Neuronal stem cell (in vitro differentiated cells): ENCODE results near the gene AURKB.
"Not testable (repeated sequence)": the region's sequence is repeated elsewhere in the genome, so short reads cannot be mapped to it uniquely, and the experiment has no call there.

Experiments
- DNase-seq: peaks from one replicate; pipeline ENCODE4 v3.0.0-alpha.2; 2013; ENCODE audit warnings: low spot score
- H2AFZ ChIP-seq: one replicate; pipeline ENCODE4 v1.6.1; 2013; ENCODE audit warnings: mild to moderate bottlenecking, low read length, inconsistent platforms
- H2AK5ac ChIP-seq: 2 replicates; pipeline ENCODE4 v1.6.1; 2013; ENCODE audit warnings: low read depth, mild to moderate bottlenecking, inconsistent platforms, low read length, moderate library complexity, mixed read lengths
- H2BK120ac ChIP-seq: 2 replicates; pipeline ENCODE4 v1.6.1; 2013; ENCODE audit warnings: low read depth, mild to moderate bottlenecking, inconsistent platforms, low read length, moderate library complexity, mixed read lengths
- H2BK12ac ChIP-seq: one replicate; pipeline ENCODE4 v1.6.1; 2013; ENCODE audit warnings: low read length, inconsistent platforms
- H2BK15ac ChIP-seq: 2 replicates; pipeline ENCODE4 v1.6.1; 2013; ENCODE audit warnings: mild to moderate bottlenecking, low read length, inconsistent platforms, mixed read lengths
- H2BK5ac ChIP-seq: one replicate; pipeline ENCODE4 v1.6.1; 2013; ENCODE audit warnings: inconsistent platforms, mild to moderate bottlenecking, low read length, moderate library complexity
- H3K14ac ChIP-seq: one replicate; pipeline ENCODE4 v1.6.1; 2013; ENCODE audit warnings: low read length, inconsistent platforms
- H3K18ac ChIP-seq: 2 replicates; pipeline ENCODE4 v1.6.1; 2013; ENCODE audit warnings: low read length, inconsistent platforms
- H3K23ac ChIP-seq: 2 replicates; pipeline ENCODE4 v1.6.1; 2013; ENCODE audit warnings: low read depth, mild to moderate bottlenecking, mixed read lengths, low read length, inconsistent platforms; ENCODE audit not compliant: poor library complexity
- H3K27ac ChIP-seq: replicated peaks from 3 replicates; pipeline ENCODE4 v1.5.1; 2013; ENCODE audit warnings: low read length, inconsistent platforms
- H3K27me3 ChIP-seq, 3 experiments: 2 replicates each; pipeline ENCODE4 v1.6.1; 2013; ENCODE audit warnings: low read length in 3 of 3, mild to moderate bottlenecking in 2 of 3, inconsistent platforms in 1 of 3, low read depth in 1 of 3, mixed read lengths in 1 of 3, moderate library complexity in 1 of 3; ENCODE audit not compliant: control insufficient read depth in 3 of 3, insufficient read depth in 3 of 3
- H3K36me3 ChIP-seq, 2 donors: replicated peaks in 1 of 2; 2 replicates each; pipeline ENCODE4 v1.6.1; 2013; ENCODE audit warnings: low read length in 2 of 2; ENCODE audit not compliant: control insufficient read depth in 2 of 2, insufficient read depth in 2 of 2
- H3K4ac ChIP-seq: 2 replicates; pipeline ENCODE4 v1.6.1; 2013; ENCODE audit warnings: inconsistent platforms, mild to moderate bottlenecking, low read length, moderate library complexity
- H3K4me1 ChIP-seq, 2 donors: 1 replicate in 1 of 2; 2 replicates in 1 of 2; pipeline ENCODE4 v1.6.1; 2013; ENCODE audit warnings: low read length in 2 of 2, low read depth in 1 of 2; ENCODE audit not compliant: control insufficient read depth in 2 of 2, insufficient read depth in 1 of 2
- H3K4me2 ChIP-seq: one replicate; pipeline ENCODE4 v1.6.1; 2013; ENCODE audit warnings: mild to moderate bottlenecking, low read length, inconsistent platforms; ENCODE audit not compliant: insufficient read depth, poor library complexity, severe bottlenecking
- H3K4me3 ChIP-seq, 2 donors: 2 replicates each; pipeline ENCODE4 v1.5.1; 2013; ENCODE audit warnings: low read length in 2 of 2, mild to moderate bottlenecking in 2 of 2, inconsistent platforms in 1 of 2, moderate library complexity in 1 of 2
- H3K79me1 ChIP-seq: one replicate; pipeline ENCODE4 v1.6.1; 2013; ENCODE audit warnings: low read depth, mild to moderate bottlenecking, inconsistent platforms, low read length, moderate library complexity
- H3K9ac ChIP-seq: one replicate; pipeline ENCODE4 v1.6.1; 2013; ENCODE audit warnings: mild to moderate bottlenecking, low read depth, low read length, inconsistent platforms; ENCODE audit not compliant: poor library complexity
- H3K9me3 ChIP-seq, 2 donors: replicated peaks in 1 of 2; 2 replicates each; pipeline versions ENCODE3 to v1.6.1; 2013; ENCODE audit warnings: low read length in 2 of 2, mild to moderate bottlenecking in 2 of 2, inconsistent platforms in 1 of 2, low read depth in 1 of 2, mixed read lengths in 1 of 2, moderate library complexity in 1 of 2; ENCODE audit not compliant: control insufficient read depth in 2 of 2, insufficient read depth in 1 of 2
- H4K8ac ChIP-seq: one replicate; pipeline ENCODE4 v1.6.1; 2013; ENCODE audit warnings: low read depth, mild to moderate bottlenecking, inconsistent platforms, low read length, moderate library complexity
- H4K91ac ChIP-seq: one replicate; pipeline ENCODE4 v1.6.1; 2013; ENCODE audit warnings: low read length, low read depth, mild to moderate bottlenecking, inconsistent platforms; ENCODE audit not compliant: poor library complexity
- WGBS, 2 donors: extraction: QIAGEN DNeasy Blood & Tissue Kit; methylation state at CpG; one replicate each; pipeline ENCODE4 v1.1.7; 2013; ENCODE audit warnings: missing lambda C conversion rate in 2 of 2, mixed read lengths in 1 of 2; ENCODE audit not compliant: insufficient read length in 2 of 2, insufficient replicate concordance in 1 of 2; ENCODE audit errors: extremely low coverage in 2 of 2; 5-methylcytosine and 5-hydroxymethylcytosine counted together

Gene AURKB

DNA sequence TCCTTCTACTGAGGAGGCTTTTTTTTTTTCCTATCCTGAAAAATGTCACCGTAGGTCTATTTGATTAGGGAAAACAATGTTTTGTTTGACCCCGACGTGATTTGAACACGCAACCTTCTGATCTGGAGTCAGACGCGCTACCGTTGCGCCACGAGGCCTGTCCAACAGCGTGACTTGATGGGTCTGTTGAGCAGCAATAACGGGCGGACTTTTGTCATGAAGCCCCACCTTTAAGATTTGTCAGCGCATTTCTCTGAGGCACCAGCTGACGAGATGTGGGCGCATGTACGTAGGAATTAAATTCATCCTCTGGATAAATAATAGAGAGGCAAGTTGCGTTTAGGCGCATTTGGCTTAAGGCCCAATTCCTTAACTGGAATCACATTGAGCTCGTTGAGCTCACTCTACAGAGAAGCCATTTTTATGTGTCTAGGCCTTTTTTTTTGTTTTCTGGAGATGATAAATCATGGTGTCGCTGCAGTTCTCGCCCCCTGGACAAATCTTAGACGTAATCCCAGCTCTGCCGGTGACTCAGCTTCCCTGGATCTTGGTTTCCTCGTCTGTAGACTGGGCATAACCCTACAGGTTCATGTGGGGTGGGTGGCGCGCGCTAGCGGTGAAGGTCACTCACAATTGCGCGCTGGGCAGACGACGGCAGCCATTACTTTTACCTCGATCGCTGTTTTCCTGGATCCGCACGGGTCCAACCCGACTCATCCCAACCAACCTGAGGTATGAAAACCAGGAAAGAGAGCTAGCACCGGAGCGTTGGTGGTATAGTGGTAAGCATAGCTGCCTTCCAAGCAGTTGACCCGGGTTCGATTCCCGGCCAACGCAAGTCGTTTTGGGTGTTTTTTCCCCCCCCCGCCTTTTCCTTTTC is 10.6 kb upstream of the AURKB start:
- Histone ChIP-seq H2BK120ac (no peak overlapping the region), H4K91ac (no peak overlapping the region), H2BK12ac (no peak overlapping the region), H3K4me1 (peaks cover 4 to 8% of the 10 kb centered on the region in 2 donors), H2AK5ac (no peak overlapping the region), H2BK5ac (peak overlapping the region; percentile 85), H3K9me3 (no peaks in the 10 kb centered on the region), H2AFZ (peak overlapping the region; percentile 94), H3K9ac (peak overlapping the region; percentile 79), H3K4ac (no peak overlapping the region), H3K36me3 (no peaks in the 10 kb centered on the region), H3K27ac (peak overlapping the region; percentile 68), H3K23ac (peak overlapping the region; percentile 52), H3K4me2 (peak overlapping the region; percentile 70), H3K18ac (peak overlapping the region; percentile 77), H3K79me1 (no peaks in the 10 kb centered on the region), H3K27me3 (no peaks in the 10 kb centered on the region), H3K4me3 (peak overlapping the region; percentile 70 to 92), H3K14ac (no peak overlapping the region), H4K8ac (no peak overlapping the region), H2BK15ac (no peak overlapping the region)
- WGBS, 2 donors: no CpG with 5 or more reads among the region's 45 CpGs
- DNase-seq: peak; percentile 97

DNA sequence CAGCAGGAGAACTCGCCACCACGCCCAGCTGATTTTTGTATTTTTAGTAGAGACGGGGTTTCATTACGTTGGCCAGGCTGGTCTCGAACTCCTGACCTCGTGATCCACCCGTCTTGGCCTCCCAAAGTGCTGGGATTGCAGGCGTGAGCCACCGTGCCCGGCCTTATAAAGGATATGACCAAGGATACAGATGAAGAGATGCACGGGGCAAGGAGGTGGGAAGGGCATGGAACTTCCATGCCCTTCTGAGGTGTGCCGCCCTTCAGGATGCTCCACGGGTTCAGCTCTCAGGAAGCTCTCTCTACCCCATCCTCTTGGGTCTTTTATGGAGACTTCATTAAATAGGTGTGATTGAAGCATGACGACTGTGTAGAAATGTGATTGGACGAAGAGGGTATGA is 3.6 kb upstream of the AURKB start:
- H3K4ac ChIP-seq, H3K9me3 ChIP-seq, H3K27ac ChIP-seq, H2AFZ ChIP-seq, H3K14ac ChIP-seq, H2BK15ac ChIP-seq, H4K8ac ChIP-seq, H2BK120ac ChIP-seq, H3K23ac ChIP-seq, H3K4me1 ChIP-seq, H2BK5ac ChIP-seq, H3K18ac ChIP-seq, H4K91ac ChIP-seq, H3K4me3 ChIP-seq, H3K36me3 ChIP-seq, H2AK5ac ChIP-seq, H2BK12ac ChIP-seq, H3K9ac ChIP-seq, DNase-seq, H3K4me2 ChIP-seq, H3K79me1 ChIP-seq, H3K27me3 ChIP-seq: not testable (repeated sequence)
- WGBS, 2 donors: no CpG with 5 or more reads among the region's 15 CpGs

DNA sequence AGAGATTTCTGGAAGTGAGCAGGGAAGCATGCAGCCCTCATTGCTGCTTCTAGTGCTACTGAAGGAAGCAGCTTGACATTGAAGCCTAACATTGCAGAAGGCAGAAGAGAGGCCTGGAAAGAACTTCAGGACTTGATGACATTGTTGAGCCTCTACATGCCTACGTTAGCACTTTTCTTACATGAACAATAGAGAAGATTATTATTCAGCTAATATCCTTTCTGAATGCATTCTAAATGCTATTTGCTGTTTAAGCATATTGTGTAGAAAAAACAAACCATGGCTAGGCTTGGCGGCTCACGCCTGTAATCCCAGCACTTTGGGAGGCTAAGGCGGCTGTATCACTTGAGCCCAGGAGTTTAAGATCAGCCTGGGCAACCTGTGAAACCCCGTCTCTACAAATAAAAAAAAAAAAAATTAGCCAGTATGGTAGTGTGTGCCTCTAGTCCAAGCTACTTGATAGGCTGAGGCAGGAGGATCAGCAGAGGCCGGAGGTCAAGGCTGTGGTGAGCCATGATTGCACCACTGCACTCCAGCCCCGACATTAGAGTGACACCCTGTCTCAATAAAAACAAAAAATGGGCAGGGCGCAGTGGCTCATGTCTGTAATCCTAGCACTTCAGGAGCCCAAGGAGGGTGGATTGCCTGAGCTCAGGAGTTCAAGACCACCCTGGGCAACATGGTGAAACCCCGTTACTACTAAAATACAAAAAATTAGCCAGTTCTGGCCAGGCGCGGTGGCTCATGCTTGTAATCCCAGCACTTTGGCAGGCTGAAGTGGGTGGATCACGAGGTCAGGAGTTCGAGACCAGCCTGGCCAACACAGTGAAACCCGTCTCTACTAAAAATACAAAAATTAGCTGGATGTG is 2.2 kb upstream of the AURKB start:
- Histone ChIP-seq H3K23ac (no peak overlapping the region), H4K91ac (no peak overlapping the region), H3K27me3 (no peaks in the 10 kb centered on the region), H2AFZ (no peak overlapping the region), H2BK15ac (no peak overlapping the region), H3K4me3 (no peak overlapping the region), H4K8ac (no peak overlapping the region), H3K4me2 (no peak overlapping the region), H3K9ac (no peak overlapping the region), H3K9me3 (no peaks in the 10 kb centered on the region), H3K79me1 (peaks cover 3% of the 10 kb centered on the region), H3K18ac (no peak overlapping the region), H2BK12ac (no peak overlapping the region), H3K27ac (no peak overlapping the region), H3K4ac (no peak overlapping the region), H3K14ac (no peak overlapping the region), H3K36me3 (peaks cover 3 to 13% of the 10 kb centered on the region in 2 donors), H2BK120ac (no peak overlapping the region), H2AK5ac (no peak overlapping the region), H2BK5ac (no peak overlapping the region), H3K4me1 (peaks cover 6 to 9% of the 10 kb centered on the region in 2 donors)
- DNase-seq: no peak
- no CpG with 5 or more reads among the region's 14 CpGs for WGBS, 2 donors
